Upper lobe of left lung (tissue), 4 donors: ENCODE results near the gene GRID1.
"Not testable (repeated sequence)": the region's sequence is repeated elsewhere in the genome, so short reads cannot be mapped to it uniquely, and the experiment has no call there.

Source experiments
- EP300 ChIP-seq, 4 donors: sonication (generic); formaldehyde crosslinking; IDR thresholded peaks; one replicate each; pipeline ENCODE4 v1.5.1; 2017; ENCODE audit warnings: antibody characterized with exemption in 4 of 4, control low read depth in 2 of 4
- POLR2A ChIP-seq, 4 donors: fragments of 450-650 bp; IDR thresholded peaks; one replicate each; pipeline ENCODE4 v1.5.1; 2016 to 2017; ENCODE audit warnings: antibody characterized with exemption in 4 of 4, mild to moderate bottlenecking in 2 of 4
- POLR2AphosphoS5 ChIP-seq, 2 donors: sonication (generic); formaldehyde crosslinking; IDR thresholded peaks; one replicate each; pipeline ENCODE4 v1.5.1; 2017; ENCODE audit warnings: antibody characterized with exemption in 2 of 2
- TF ChIP-seq, protein P1 (sequence below), 6 experiments: fragments of 450-650 bp in 4 of 6; fragments of 200-600 bp in 2 of 6; sonication (generic) in 2 of 6; IDR thresholded peaks; one replicate each; pipeline ENCODE4 v1.5.1; 2016 to 2019; ENCODE audit warnings: antibody characterized with exemption in 6 of 6

DNA sequence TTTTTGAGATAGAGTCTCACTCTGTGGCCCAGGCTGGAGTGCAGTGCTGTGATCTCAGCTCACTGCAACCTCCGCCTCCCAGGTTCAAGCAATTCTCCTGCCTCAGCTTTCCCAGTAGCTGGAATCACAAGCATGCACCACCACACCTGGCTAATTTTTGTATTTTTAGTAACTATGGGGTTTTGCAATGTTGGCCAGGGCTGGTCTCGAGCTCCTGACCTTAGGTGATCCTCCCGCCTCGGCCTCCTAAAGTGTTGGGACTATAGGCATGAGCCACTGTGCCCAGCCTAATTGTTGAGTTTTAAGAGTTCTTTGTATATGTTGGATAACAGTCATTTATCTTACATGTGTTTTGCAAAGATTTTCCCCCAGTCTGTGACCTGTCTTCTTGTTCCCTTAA lies 667.5 kb downstream of the GRID1 start:
- TF ChIP-seq POLR2A, EP300, POLR2AphosphoS5 (IDR thresholded peaks at IDR 0.05): not testable (repeated sequence)
- TF ChIP-seq, protein P1, sequence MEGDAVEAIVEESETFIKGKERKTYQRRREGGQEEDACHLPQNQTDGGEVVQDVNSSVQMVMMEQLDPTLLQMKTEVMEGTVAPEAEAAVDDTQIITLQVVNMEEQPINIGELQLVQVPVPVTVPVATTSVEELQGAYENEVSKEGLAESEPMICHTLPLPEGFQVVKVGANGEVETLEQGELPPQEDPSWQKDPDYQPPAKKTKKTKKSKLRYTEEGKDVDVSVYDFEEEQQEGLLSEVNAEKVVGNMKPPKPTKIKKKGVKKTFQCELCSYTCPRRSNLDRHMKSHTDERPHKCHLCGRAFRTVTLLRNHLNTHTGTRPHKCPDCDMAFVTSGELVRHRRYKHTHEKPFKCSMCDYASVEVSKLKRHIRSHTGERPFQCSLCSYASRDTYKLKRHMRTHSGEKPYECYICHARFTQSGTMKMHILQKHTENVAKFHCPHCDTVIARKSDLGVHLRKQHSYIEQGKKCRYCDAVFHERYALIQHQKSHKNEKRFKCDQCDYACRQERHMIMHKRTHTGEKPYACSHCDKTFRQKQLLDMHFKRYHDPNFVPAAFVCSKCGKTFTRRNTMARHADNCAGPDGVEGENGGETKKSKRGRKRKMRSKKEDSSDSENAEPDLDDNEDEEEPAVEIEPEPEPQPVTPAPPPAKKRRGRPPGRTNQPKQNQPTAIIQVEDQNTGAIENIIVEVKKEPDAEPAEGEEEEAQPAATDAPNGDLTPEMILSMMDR (IDR thresholded peaks at IDR 0.05): not testable (repeated sequence)
